GM12892 (cell line): ENCODE data around the gene RXRA.

ENCODE experiments used
- POLR2A ChIP-seq: IDR thresholded peaks from 2 replicates; pipeline ENCODE4 v1.6.1; 2011; ENCODE audit warnings: low read depth, low read length, control low read depth
- POLR2AphosphoS5 ChIP-seq: IDR thresholded peaks from 2 replicates; pipeline ENCODE4 v1.6.1; 2011; ENCODE audit warnings: low read depth, low read length, control low read depth
- TAF1 ChIP-seq: IDR thresholded peaks from 2 replicates; pipeline ENCODE4 v1.6.1; 2011; ENCODE audit warnings: low read depth, mild to moderate bottlenecking, control low read depth, low read length, borderline replicate concordance

DNA sequence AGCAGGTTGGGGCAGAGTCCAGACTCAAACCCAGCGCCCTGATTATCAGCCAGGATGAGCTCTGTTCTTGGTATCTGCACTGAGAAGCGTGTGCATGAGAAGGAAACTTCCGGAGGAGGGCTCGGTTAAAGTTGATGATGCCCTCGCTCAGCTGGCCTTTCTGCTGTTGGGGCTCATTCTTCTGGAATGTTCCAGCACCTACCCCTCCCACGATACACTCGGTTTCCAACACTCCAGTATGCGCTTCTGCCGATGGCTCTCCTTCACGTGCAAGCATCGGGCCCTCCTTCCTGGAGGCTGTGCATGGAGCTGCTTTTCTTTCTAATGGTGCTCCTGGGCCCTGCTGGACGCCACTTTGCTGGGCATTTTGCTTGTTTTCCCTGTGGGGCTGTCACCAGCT, 134.0 kb downstream of the RXRA start:
- TF ChIP-seq POLR2A (no peak), POLR2AphosphoS5 (no peak), TAF1 (no peak)
